HG03097 (cell line): Measurements from ENCODE around the gene CD300C.
"Not testable (repeated sequence)": the region's sequence is repeated elsewhere in the genome, so short reads cannot be mapped to it uniquely, and the experiment has no call there.

Source experiments
- ATAC-seq: cut with Tn5 transposase; IDR thresholded peaks from one replicate; pipeline ENCODE4 v1.9.1; 2021; ENCODE audit not compliant: unreplicated experiment, low FRiP score

Gene CD300C

DNA sequence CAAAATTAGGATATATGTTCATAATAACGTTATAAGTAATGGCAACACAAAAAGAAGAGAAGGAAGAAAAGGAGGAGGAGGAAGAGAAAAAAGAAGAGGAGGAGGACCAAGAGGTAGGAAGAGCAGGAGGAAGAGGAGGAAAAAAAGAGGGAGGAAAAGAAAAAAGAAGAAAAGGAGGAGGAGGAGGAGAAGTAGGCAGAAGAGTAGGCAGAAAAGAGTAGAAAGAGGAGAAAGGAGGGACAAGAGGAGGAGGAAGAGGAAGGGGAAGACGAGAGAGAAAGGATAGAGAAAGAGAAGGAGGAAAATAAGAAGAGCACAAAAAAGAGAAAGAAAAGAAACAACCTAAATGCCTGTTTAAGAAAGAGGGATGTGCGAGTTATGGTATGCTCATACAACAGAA lies 9.0 kb downstream of the CD300C start:
- no peak for ATAC-seq

DNA sequence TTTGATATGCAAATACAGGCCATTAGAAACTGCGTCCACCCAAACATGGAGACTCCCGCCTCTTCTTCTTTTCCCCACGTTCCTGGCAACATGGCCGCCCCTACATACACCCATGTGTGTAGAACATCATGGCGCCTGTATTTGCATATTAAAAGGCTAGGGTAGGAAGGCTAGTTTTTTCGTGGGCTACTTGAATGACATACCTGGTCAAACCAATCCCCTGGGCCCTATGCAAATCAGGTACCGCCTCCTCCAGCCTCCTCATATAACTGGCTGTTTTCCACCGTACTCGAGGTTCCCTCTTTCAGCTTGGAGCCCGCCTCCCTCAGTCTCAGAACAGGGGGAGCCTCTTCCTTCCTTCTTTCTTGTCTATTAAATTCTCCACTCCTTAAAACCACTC lies 13.8 kb downstream of the CD300C start:
- ATAC-seq: no peak

DNA sequence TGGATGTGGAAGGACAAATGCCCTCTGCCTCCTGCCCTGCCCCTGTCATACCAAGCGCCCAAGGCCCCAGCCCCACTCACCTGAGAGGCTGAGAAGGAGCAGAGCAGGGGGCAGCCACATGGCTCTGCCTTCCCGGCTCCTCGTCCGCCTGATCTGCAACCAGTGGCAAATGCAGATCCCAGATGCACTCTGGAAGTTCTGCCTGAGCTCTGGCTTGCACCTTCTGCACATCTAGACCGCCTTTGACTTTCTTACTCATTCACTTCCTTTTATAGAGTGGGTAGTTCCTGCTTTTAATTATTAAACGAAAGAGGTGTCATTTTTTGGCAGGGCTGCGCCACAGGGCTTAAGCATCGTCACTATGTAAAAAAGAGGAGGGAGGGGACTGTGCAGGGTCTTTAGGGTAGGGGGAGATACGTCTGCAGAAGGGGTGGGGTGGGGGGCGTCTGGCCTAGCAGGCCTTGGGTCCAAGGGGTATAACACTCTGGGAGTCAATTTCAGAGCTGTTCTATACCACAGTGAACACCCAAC lies 14.6 kb downstream of the CD300C start, which contains the start of gene CD300LB:
Gene CD300LB (minus strand): TSS at position 245 of the 531 bp plus-strand sequence. CDS start 125 bp downstream, at position 120.
- ATAC-seq: no peak

DNA sequence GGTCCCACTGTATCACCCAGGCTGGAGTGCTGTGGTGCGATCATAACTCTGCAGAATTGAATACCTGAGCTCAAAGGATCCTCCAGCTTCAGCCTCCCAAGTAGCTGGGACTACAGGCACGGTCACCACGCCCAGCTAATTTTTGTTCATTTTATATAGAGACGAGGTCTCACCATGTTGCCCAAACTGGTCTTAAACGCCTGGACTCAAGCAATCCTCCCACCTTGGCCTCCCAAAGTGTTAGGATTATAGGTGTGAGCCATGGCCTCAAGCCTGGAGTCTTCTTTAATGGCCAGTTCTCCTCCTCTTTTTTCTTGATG lies 15.1 kb downstream of the CD300C start:
- ATAC-seq: no peak

DNA sequence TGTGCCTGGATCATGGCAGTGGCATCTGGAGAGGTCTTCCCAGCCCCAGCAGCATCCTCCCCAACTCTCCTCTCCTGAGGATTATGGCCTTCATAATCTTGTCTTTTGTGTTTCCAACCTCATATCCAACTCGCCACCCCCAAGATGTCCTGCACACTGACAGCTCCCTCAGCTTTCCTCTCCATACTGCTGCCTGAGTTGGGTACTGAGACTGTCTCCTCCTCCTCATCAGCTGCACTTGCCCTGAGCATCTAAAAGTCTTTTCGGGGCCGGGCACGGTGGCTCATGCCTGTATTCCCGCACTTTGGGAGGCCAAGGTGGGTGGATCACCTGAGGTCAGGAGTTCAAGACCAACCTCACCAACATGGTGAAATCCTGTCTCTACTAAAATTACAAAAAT lies 16.7 kb downstream of the CD300C start:
- ATAC-seq: no peak

DNA sequence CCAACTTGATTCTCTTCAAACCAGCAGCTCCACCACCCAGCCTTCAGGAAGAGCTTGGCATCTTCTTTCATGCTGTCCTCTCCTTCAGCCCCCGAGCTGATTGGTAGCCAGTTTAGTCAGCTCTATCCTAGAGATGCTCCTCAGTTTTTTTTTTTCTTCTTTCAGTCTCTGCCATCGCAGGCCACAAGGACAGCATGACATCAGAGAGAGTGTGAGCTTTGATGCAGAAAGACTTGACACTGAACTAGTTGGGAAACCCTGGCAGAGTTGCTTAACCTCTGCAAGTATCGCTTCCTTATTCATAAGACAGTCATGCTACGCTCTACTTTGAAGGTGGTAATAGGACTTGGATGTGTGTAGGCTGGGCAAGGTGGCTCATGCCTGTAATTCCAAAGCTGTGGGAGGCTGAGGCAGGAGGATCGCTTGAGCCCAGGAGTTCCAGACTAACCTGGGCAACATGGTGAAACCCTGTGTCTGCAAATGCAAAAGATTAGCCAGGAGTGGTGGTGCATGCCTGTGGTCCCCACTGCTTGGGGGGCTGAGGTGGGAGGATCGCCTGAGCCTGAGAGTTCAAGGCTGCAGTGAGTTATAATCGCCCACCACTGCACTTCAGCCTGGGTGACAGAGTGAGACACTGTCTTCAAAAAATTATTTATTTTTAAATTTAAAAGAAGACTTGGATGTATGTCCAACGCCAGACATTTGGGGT lies 17.3 kb downstream of the CD300C start:
- peak; percentile 88 for ATAC-seq

DNA sequence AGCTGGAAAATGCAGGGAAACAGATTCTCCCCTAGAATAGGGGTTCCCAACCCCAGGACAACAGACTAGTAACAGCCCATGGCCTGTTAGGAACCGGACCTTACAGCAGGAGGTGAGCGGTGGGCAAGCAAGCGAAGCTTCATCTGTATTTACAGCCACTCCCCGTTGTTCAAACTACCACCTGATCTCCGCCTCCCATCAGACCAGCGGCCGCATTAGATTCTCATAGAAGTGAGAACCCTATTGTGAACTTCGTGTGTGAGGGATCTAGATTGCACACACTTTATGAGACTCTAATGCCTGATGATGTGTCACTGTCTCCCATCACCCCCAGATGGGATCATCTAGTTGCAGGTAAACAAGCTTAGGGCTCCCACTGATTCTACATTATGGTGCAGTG lies 18.2 kb downstream of the CD300C start:
- no peak for ATAC-seq

DNA sequence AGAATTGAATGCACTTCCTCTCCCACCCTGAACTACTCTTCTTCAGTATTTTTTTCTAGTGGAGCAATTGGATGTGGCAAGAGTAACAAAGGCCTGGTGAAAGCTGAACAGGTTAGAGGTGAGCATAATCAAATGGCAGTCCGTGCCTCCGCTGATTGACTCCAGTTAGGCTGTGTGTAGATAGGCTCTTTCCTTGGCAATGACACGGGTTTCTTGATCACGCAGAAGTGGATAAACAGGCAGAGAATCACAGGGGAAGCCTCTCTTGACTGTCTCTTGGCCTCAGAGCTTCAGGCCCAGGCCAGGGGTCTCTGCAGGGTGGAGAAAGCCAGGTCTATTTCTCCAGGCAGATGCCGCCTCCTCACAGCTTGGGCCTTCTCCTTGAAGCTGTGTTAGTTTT lies 18.8 kb downstream of the CD300C start:
- no peak for ATAC-seq

DNA sequence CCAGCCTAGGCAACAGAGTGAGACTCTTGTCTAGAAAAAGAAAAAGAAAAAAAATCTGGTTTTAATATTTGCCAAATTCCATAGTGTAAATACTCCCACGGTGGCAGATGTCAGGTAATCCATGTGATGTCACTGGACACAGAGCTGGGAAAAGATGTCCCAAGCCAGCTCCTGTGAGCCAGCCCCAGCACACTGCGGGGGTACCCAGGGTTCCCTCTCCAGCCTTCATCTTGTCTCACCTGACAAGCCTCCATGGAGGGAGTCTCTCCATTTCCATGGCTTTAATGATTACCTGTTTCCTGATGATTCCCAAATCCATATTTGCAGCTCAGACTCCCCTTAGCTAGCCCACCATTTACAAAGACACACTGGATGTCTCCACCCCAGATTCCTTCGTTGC lies 19.2 kb downstream of the CD300C start:
- ATAC-seq: no peak

DNA sequence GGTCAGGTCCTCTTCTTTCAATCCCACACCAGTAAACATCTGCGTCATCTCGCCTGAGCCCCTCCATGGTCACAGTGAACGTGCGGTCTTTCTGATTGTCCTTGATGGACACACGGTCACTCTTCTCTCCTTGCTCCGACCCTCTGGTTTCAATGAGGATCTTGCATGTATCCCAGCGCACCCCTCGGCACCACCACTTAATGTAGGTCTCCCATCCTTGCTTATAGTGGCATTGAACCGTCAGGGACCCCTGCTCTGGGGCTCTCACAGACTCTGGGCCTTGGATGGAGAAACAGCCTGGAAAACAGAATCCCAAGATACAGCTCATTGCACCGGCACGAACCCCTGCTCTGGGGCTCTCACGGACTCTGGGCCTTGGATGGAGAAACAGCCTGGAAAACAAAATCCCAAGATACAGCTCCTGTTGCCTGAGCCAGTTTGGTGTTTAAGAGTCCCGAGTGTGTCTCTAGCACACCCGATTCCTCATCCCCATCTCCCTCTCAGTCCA lies 20.1 kb downstream of the CD300C start:
- ATAC-seq: no peak

DNA sequence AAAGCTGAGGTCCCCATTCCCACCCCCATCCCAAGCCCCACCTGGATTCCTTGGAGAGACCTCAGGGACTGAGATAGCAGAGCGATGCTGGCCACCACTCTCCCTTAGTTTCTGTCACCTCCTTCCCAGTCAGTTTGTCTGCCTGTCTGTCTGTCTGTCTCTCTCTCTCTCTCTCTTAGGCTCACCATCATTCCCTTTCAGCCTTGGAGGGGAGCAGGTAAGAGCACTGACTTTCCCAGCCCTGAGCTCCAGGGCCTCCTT lies 20.5 kb downstream of the CD300C start:
- no peak for ATAC-seq

DNA sequence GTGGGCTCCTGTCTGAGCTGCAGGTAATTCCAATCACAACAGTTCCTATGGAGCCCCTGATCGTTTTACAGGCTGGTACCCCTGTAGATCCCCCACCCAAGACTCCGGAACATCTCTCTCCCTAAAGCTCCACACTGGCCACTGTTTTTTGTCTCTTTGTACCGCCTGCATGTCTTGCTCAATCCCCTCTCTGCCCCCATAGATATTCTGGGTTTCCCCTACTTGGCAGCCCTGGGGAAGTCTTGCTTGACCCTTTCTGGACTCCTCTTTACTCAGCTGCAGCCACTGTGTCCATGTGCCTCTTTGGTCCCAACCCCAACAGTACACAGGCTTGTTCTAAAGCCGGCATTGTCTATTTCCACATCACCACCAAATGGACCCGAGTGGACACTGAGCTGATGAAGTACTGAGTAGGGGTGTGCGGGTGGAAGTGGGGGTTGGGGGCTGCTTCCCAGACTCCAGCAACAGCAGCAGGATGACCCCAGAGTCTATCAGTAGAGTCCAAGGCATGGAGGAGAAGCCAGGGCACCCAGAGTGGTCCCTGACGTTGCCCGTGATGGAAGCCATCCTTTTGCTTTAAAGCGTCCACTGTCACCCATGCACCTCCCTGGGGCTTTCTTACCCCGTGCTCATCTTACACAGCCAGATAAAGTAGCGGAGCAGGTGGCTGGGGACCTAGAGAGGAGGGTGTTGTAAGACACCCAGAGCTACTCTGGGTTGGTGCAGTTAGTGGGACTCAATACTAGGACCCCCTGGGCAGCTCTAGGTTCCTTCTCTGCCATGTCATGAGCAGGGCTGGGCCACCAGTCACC lies 21.1 kb downstream of the CD300C start:
- ATAC-seq: no peak

DNA sequence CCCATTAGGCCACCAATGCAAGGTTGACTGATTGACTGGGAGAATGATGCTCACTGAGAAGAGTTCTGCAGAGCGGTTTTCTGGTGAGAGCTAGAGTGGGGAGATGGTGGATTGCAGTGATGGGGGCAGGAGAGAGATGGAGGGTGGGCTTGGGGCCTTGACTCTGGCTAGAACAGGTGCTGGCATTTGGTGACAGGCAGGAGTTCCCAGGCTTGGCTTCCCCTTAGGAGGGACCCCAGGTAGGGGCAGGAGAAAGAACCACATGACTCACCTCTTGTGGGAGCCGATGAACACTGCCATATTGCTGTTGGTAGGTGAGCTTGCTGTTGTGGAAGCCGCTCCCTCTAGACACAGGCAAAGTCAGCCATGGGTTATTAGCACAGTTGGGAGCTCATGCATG lies 22.6 kb downstream of the CD300C start:
- no peak for ATAC-seq

DNA sequence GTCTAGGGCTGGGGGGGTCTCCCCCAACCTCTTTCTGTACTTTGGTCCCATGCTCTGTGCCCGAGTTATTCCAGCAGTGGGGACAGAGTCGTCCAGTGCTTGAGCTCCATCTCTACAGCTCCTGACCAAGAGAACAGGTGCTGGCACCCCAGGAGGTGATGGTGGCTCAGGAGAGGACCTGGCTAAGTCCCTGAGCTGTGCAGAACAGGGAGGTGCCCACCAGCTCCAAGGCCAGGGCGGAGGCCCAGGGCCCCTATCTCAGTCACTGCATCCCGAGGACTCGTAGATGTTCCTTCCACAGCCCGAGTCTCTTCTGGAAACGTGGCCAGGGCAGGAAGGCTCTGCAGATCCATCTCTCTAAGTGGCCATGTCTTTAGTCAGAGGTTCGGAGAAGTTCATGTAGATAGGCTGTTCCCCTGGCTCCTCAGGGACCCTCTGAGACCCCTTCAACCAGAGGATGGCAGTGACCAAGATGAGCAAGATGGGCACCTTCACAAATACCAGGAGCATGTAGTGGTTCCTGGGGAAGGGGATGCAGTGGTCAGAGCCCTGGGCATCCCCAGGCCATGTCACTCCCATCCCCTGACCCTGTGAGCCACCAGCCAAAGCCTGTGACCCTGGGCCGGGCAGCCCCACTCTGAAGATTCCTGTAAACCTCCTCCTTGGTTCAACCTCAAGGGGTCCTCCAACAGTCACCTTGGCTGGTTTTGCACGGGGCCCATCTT lies 23.4 kb downstream of the CD300C start:
- ATAC-seq: no peak

DNA sequence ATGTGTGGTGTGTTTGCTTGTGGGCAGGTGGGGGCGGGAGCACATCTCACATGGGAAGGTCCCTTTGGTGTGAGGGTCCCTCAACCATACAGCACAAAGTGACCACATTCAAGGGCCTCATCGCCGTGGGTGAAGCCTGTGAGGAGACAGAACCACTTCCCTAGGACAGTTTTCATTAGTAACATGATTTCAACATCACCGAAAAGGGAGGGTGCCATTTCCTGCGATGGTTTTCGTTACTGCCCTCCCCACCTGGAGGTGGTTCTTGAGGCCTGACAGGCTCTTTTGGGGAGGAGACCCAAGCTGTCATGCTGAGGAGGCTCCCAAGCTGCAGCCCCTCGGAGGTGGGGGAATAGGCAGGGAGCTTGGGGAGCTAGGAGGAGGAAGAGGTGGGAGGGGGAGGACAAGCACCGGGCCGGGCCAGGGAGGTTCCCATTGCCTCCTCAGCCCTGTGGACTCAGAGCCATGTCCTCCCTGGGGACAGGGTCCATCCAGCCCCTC lies 24.2 kb downstream of the CD300C start:
- ATAC-seq: no peak

DNA sequence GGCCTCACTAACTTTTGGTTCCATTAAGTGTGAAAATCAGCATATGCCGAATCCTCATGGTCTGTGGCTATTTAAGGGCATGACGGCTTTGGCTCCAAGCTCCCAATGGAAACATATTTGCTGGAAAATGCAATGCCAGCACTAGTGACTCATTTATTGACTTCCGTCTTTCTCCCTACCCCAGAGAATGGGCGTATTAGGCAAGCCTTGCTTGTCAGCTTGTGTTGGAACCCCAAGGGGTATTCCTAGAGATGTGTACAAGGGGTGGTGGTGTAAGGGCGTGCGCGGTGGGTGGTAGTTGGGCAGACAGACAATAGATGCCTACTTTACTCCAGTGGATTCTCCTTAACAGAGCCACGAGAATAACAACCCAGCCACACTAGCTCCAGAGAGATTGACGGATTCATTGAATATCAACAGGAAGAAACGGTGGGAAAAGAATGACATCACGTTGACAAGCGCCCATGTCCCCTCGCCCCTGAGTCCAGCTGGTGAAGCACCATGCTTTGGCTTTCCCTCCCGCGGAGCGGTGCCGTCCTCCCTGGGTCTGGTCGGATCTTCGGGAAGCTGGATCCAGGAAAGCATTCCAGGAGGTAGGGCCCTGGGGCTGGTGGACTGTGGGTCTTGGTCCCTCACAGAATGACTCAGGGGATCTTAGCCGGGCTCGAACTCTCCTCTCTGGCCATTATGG lies 25.0 kb downstream of the CD300C start:
- ATAC-seq: no peak

DNA sequence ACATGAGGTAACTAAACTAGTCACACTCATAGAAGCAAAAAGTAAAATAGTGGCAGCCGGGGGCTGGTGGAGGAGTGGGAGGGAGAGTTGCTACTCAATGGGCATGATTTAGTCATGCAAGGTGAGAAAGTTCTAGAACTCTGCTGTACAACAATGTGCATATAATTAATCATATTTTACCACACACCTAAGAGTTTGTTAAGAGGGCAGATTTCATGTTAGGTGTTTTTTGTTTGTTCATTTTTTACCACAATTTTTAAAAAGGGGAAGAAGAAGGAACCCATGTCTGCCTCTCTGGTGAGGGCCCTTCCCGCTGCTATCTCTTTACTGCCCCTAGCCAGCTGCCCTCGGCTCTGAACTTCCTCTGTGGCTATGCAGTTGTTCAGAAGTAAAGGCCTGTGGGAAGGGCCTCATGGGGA lies 25.9 kb downstream of the CD300C start:
- no peak for ATAC-seq

DNA sequence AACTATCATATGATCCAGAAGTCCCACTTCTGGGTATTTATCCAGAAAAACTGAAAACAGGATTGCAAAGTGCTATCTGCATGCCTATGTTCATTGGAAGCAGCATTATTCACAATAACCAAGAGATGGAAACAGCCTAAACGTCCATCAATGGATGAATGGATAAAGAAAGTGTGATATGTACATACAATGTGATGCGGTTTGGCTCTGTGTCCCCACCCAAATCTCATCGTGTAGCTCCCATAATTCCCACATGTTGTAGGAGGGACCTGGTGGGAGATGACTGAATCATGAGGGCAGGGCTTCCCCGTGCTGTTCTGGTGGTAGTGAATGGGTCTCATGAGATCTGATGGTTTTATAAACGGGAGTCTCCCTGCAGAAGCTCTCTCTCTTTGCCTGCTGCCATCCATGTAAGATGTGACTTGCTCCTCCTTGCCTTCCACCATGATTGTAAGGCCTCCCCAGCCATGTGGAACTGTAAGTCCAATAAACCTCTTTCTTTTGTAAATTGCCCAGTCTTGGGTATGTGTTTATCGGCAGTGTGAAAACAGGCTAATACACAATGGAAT lies 27.4 kb downstream of the CD300C start:
- not testable (repeated sequence) for ATAC-seq

DNA sequence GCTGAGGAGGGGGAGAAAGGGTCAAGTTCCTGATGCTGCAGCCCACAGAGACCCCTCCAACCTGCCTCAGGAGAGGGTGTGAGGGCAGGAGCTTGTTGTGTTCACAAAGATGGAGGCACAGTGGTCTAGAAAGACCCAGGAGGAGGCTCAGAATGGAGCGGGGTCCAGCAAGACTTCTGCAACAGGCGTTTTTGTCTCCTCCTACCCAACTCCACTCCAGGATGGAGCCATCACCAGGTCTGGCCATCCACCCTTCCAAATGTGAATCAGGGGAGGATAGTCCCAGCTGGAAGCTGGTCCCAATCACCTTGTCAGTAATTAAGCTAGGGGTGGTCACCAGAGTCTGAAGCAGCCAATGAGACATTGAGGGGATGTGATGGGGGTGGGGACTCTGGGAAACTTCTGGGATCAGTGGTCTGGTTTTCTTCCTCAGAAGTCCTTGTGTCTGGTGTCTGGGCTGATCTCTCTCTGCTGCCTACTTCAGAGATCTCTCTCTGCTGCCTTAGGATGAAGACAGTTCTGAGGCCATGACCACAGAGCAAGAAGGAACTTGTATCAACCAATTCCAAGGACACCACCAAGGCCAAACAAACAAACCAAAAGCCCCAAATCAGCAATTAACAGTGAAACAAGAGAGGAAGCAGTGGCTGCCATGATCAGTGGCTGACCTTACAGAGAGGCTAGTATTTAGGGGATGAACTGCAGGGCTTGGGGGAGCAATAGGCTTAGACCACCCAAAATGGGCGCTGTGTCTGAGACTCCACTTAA lies 29.2 kb downstream of the CD300C start:
- ATAC-seq: no peak

DNA sequence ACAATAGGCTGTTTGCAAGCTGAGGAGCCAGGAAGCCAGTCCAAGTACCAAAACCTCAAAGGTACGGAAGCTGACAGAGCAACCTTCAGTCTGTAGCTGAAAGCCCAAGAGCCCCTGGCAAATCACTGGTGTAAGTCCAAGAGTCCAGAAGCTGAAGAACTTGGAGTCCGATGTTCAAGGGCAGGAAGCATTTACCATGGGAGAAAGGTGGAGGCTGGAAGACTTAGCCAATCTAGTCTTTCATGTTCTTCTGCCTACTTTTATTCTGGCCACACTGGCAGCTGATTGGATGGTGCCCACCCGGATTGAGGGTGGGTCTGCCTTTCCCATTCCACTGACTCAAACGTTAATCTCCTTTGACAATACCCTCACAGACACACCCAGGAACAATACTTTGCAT lies 30.0 kb downstream of the CD300C start:
- no peak for ATAC-seq
